Measurements from ENCODE around the gene TOMT.

GRCh38 chr11:72078477-72078876 is 27.2 kb upstream of the TOMT start:
- TF ChIP-seq CTCF (conservative IDR thresholded peaks at IDR 0.05; ENCODE audit: low read depth in 2 of 2) (no peak), NANOG (IDR thresholded peaks at IDR 0.05; ENCODE audit: borderline replicate concordance) (no peak)

Measured in GM23338 (cell line).